NK-92 treated with Interleukin-12 subunit alpha and Interleukin-12 subunit beta, amount 100 ng/mL, for 24 hours (cell line): Measurements from ENCODE around the gene ATP5PD.
"Not testable (repeated sequence)": the region's sequence is repeated elsewhere in the genome, so short reads cannot be mapped to it uniquely, and the experiment has no call there.

ENCODE experiments used
- DNase-seq: peaks from one replicate; lab custom pipeline; 2025; lab: John Stamatoyannopoulos, UW

Gene ATP5PD

GRCh38 chr17:75020331-75021110 is 26.2 kb downstream of the ATP5PD start:
- DNase-seq, result no peak

- DNase-seq, result no peak
Observed at GRCh38 chr17:75019710-75020109, 27.1 kb downstream of the ATP5PD start.

GRCh38 chr17:75019146-75019545 is 27.6 kb downstream of the ATP5PD start:
- no peak for DNase-seq

GRCh38 chr17:75013092-75013559 is 33.6 kb downstream of the ATP5PD start:
- no peak for DNase-seq

GRCh38 chr17:75012346-75013091 is 34.2 kb downstream of the ATP5PD start, which contains the start of gene MRPL58:
Gene MRPL58, plus strand, starts transcription at chr17:75012670. Its CDS starts 17 bp downstream, at chr17:75012687.
- DNase-seq, result peak; percentile 74

GRCh38 chr17:75012096-75012345 is 34.7 kb downstream of the ATP5PD start:
- no peak for DNase-seq

GRCh38 chr17:75011401-75012095 is 35.2 kb downstream of the ATP5PD start:
- no peak for DNase-seq

- DNase-seq, result no peak
Observed at GRCh38 chr17:75010683-75011400, 35.9 kb downstream of the ATP5PD start.

GRCh38 chr17:75009139-75009724 is 37.5 kb downstream of the ATP5PD start:
- no peak for DNase-seq

GRCh38 chr17:75008373-75008772 is 38.4 kb downstream of the ATP5PD start:
- no peak for DNase-seq

- DNase-seq, result no peak
Observed at GRCh38 chr17:75006653-75007052, 40.1 kb downstream of the ATP5PD start.

GRCh38 chr17:75006084-75006483 is 40.7 kb downstream of the ATP5PD start:
- DNase-seq, result not testable (repeated sequence)

- no peak for DNase-seq
Observed at GRCh38 chr17:75005291-75005690, 41.5 kb downstream of the ATP5PD start.

- no peak for DNase-seq
Observed at GRCh38 chr17:75004371-75004770, 42.4 kb downstream of the ATP5PD start.

- DNase-seq, result no peak
Observed at GRCh38 chr17:75003957-75004355, 42.8 kb downstream of the ATP5PD start.

- no peak for DNase-seq
Observed at GRCh38 chr17:75003070-75003956, 43.5 kb downstream of the ATP5PD start.

GRCh38 chr17:75001915-75002843 is 44.6 kb downstream of the ATP5PD start:
- no peak for DNase-seq

GRCh38 chr17:74999523-74999922 is 47.2 kb downstream of the ATP5PD start:
- DNase-seq, result no peak

GRCh38 chr17:74998783-74999182 is 48.0 kb downstream of the ATP5PD start:
- no peak for DNase-seq

GRCh38 chr17:74995847-74996246 is 50.9 kb downstream of the ATP5PD start:
- no peak for DNase-seq
